K562 (cell line): ENCODE measurements around the gene CHD2. TPM values are rescaled to one million over a fixed set of nuclear protein-coding genes. Genes with fewer than 3 reads are reported as not detected.

ENCODE experiments used
- ATF1 ChIP-seq, 2 experiments: fragments of 450-650 bp in 1 of 2; IDR thresholded peaks; 2 replicates each; pipeline ENCODE4 v1.6.1; 2016; ENCODE audit warnings: missing compliant biosample characterization in 1 of 2, missing genetic modification characterization in 1 of 2
- CSDE1 ChIP-seq, 2 experiments: fragments of 450-650 bp; IDR thresholded peaks; 2 replicates each; pipeline ENCODE4 v1.6.1; 2016; ENCODE audit warnings: mild to moderate bottlenecking in 1 of 2
- ESRRA ChIP-seq: fragments of 450-650 bp; IDR thresholded peaks from 2 replicates; pipeline ENCODE4 v1.6.1; 2014; ENCODE audit warnings: low read depth, mild to moderate bottlenecking, moderate library complexity, borderline replicate concordance
- ILF3 ChIP-seq: fragments of 450-650 bp; IDR thresholded peaks from 2 replicates; pipeline ENCODE4 v1.6.1; 2018; ENCODE audit warnings: antibody characterized with exemption, mild to moderate bottlenecking, moderate library complexity, borderline replicate concordance
- L3MBTL2 ChIP-seq: fragments of 450-650 bp; IDR thresholded peaks from 2 replicates; pipeline ENCODE4 v1.6.1; 2016; ENCODE audit warnings: mild to moderate bottlenecking, moderate library complexity
- MAFF ChIP-seq: IDR thresholded peaks from 2 replicates; pipeline ENCODE4 v1.6.1; 2012; ENCODE audit warnings: low read length, improper control_type of control experiment
- MEIS2 ChIP-seq: fragments of 450-650 bp; IDR thresholded peaks from 2 replicates; pipeline ENCODE4 v1.6.1; 2014; ENCODE audit warnings: mild to moderate bottlenecking; ENCODE audit not compliant: partially characterized antibody
- NEUROD1 ChIP-seq: fragments of 150-350 bp; IDR thresholded peaks from 2 replicates; pipeline ENCODE4 v1.6.1; 2014; ENCODE audit warnings: borderline replicate concordance, low read length, low read depth; ENCODE audit not compliant: partially characterized antibody
- NFIX ChIP-seq: fragments of 250-450 bp; sonication (Bioruptor Pico); IDR thresholded peaks from 2 replicates; pipeline ENCODE4 v1.4.0; 2020; ENCODE audit warnings: low read depth, mild to moderate bottlenecking, moderate library complexity
- PHF21A ChIP-seq: fragments of 450-650 bp; IDR thresholded peaks from 2 replicates; pipeline ENCODE4 v1.6.1; 2017; ENCODE audit warnings: low read depth, borderline replicate concordance
- RBM17 ChIP-seq: fragments of 200-400 bp; formaldehyde crosslinking; IDR thresholded peaks from 2 replicates; pipeline ENCODE4 v1.6.1; 2017; ENCODE audit warnings: low read depth, mild to moderate bottlenecking, low read length, borderline replicate concordance
- SAFB ChIP-seq: fragments of 200-400 bp; formaldehyde crosslinking; IDR thresholded peaks from 2 replicates; pipeline ENCODE4 v1.6.1; 2017; ENCODE audit warnings: low read depth, low read length, borderline replicate concordance
- SMARCA5 ChIP-seq: fragments of 450-650 bp; IDR thresholded peaks from 2 replicates; pipeline ENCODE4 v1.6.1; 2016
- TBP ChIP-seq: optimal IDR thresholded peaks from 2 replicates; pipeline ENCODE3; 2011; ENCODE audit warnings: low read depth, low read length, improper control_type of control experiment
- TCFL5 ChIP-seq: fragments of 250-450 bp; sonication (Bioruptor Pico); conservative IDR thresholded peaks from 2 replicates; pipeline ENCODE4 v1.6.1; 2021; ENCODE audit warnings: mild to moderate bottlenecking, moderate library complexity, matching md5 sums
- ZNF143 ChIP-seq: sonication (generic); formaldehyde crosslinking; IDR thresholded peaks from 2 replicates; pipeline ENCODE4 v1.9.0; 2022; ENCODE audit warnings: mild to moderate bottlenecking, missing genetic modification reagents
- polyA plus RNA-seq, 8 experiments: library from polyadenylated mRNA; depleted of rRNA in 4 of 8; stranded (reverse) in 5 of 8; unstranded in 3 of 8; fragments of >200 nt; fragmentation: Nextera tagmentation in 2 of 8; fragmentation: Illumina TruSeq in 1 of 8; extraction: Ambion mirVana in 2 of 8; extraction: Trizol in 1 of 8; gene quantifications; 2 replicates each; pipeline versions ENCODE4 v1.2.1 to v1.2.3, GENCODE V29; 2011 to 2014; ENCODE audit warnings: inconsistent platforms in 1 of 8, missing spikeins in 1 of 8
- total RNA-seq, 7 experiments: library from RNA; depleted of rRNA in 6 of 7; stranded (reverse); fragments of >200 nt in 6 of 7; fragmentation: Illumina TruSeq in 2 of 7; extraction: Trizol in 2 of 7; gene quantifications; 2 replicates each; pipeline versions ENCODE4 v1.2.1 to v1.2.3, GENCODE V29; 2011 to 2021; ENCODE audit warnings: low replicate concordance in 1 of 7
- TF ChIP-seq, protein P1 (sequence below), 2 experiments: fragments of 450-650 bp in 1 of 2; sonication (generic) in 1 of 2; formaldehyde crosslinking in 1 of 2; IDR thresholded peaks; 2 replicates each; pipeline versions ENCODE4 v1.7.1 to v1.9.0; 2016 to 2022; ENCODE audit warnings: inconsistent platforms in 1 of 2, mild to moderate bottlenecking in 1 of 2, missing genetic modification reagents in 1 of 2
- TF ChIP-seq, protein P2 (sequence below): sonication (generic); formaldehyde crosslinking; IDR thresholded peaks from 2 replicates; pipeline ENCODE4 v1.8.0; 2022; ENCODE audit warnings: missing genetic modification reagents, mild to moderate bottlenecking, moderate library complexity, borderline replicate concordance

The CHD2 gene
- total and polyA plus RNA-seq, 9 of the 15 experiments (the other 6 are each of a cell fraction or from before 2014, with no cell fraction given): 38.9 to 70.8 (median 56.2) TPM

DNA sequence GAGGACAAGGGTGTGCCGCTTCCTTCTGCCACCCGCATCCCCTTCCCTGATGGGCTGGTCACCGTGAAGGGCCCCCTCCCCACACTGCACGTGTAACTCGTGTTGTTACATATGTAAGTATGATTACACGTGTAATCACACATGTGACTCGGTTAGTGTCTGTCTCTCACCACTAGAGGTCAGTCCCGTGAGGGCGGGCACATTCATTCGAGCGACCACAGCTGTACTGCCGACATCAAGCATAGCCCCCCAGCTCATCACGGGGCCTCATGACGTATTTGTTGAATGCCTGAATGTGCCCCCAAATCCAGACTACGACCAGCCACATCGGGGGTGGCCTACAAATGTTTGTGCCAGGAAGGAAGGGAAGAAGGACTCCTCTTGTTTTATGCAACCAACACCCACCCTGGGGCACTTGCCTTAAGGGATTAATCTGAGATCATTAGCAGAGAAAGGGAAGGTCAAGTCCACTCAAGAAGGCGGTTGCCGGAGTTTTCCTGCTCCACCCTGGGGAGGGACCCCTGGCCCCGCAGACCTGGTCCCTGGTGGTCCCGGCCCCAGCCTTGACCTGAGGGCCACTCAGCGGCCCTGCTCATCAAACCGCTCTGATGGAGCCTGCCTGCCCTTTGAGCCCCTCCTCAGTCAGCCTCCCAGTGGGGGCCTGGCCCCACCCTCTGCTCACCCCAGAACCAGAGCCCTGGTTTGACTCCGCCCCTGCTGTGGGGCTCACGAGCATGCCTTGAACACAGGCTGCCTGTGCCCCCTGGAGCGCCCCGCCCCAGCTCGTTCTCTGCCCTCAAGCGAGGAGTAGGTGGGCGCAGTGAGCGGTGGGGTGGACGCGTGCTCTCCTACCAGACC, 136.1 kb downstream of the CHD2 start (continued):
- TF ChIP-seq, protein P1, sequence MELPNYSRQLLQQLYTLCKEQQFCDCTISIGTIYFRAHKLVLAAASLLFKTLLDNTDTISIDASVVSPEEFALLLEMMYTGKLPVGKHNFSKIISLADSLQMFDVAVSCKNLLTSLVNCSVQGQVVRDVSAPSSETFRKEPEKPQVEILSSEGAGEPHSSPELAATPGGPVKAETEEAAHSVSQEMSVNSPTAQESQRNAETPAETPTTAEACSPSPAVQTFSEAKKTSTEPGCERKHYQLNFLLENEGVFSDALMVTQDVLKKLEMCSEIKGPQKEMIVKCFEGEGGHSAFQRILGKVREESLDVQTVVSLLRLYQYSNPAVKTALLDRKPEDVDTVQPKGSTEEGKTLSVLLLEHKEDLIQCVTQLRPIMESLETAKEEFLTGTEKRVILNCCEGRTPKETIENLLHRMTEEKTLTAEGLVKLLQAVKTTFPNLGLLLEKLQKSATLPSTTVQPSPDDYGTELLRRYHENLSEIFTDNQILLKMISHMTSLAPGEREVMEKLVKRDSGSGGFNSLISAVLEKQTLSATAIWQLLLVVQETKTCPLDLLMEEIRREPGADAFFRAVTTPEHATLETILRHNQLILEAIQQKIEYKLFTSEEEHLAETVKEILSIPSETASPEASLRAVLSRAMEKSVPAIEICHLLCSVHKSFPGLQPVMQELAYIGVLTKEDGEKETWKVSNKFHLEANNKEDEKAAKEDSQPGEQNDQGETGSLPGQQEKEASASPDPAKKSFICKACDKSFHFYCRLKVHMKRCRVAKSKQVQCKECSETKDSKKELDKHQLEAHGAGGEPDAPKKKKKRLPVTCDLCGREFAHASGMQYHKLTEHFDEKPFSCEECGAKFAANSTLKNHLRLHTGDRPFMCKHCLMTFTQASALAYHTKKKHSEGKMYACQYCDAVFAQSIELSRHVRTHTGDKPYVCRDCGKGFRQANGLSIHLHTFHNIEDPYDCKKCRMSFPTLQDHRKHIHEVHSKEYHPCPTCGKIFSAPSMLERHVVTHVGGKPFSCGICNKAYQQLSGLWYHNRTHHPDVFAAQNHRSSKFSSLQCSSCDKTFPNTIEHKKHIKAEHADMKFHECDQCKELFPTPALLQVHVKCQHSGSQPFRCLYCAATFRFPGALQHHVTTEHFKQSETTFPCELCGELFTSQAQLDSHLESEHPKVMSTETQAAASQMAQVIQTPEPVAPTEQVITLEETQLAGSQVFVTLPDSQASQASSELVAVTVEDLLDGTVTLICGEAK (IDR thresholded peaks at IDR 0.05): no peak
- TF ChIP-seq, protein P1 (CRISPR knock-in tag; IDR thresholded peaks at IDR 0.05): no peak
- TF ChIP-seq SAFB (no peak), L3MBTL2 (peak; percentile 78), NEUROD1 (no peak), RBM17 (no peak), SMARCA5 (no peak), MAFF (no peak), NFIX (no peak), TBP (no peak), ATF1 (CRISPR knock-in tag; IDR thresholded peaks at IDR 0.05) (no peak), ATF1 (tag; IDR thresholded peaks at IDR 0.05) (peak; percentile 62), MEIS2 (no peak), ESRRA (no peak), CSDE1 (IDR thresholded peaks at IDR 0.05) (no peak), ILF3 (no peak), PHF21A (no peak), TCFL5 (CRISPR knock-in tag) (no peak), ZNF143 (no peak)
- TF ChIP-seq, protein P2, sequence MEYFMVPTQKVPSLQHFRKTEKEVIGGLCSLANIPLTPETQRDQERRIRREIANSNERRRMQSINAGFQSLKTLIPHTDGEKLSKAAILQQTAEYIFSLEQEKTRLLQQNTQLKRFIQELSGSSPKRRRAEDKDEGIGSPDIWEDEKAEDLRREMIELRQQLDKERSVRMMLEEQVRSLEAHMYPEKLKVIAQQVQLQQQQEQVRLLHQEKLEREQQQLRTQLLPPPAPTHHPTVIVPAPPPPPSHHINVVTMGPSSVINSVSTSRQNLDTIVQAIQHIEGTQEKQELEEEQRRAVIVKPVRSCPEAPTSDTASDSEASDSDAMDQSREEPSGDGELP (CRISPR knock-in tag): peak; percentile 77
